Mesodermal cell (in vitro differentiated cells): Measurements from ENCODE around the gene PHPT1.
"Not testable (repeated sequence)": the region's sequence is repeated elsewhere in the genome, so short reads cannot be mapped to it uniquely, and the experiment has no call there.

Experiments used
- H3K27ac ChIP-seq: 2 replicates; pipeline ENCODE4 v1.7.0; 2013; ENCODE audit warnings: mild to moderate bottlenecking, low read depth, low read length, moderate library complexity; ENCODE audit not compliant: severe bottlenecking
- H3K36me3 ChIP-seq: 2 replicates; pipeline ENCODE4 v1.7.1; 2013; ENCODE audit warnings: mild to moderate bottlenecking, low read length, moderate library complexity; ENCODE audit not compliant: control insufficient read depth, insufficient read depth
- H3K4me1 ChIP-seq: one replicate; pipeline ENCODE4 v1.7.1; 2013; ENCODE audit warnings: mild to moderate bottlenecking, low read length; ENCODE audit not compliant: insufficient read depth, control insufficient read depth, poor library complexity, severe bottlenecking
- H3K4me3 ChIP-seq: 2 replicates; pipeline ENCODE4 v1.7.0; 2013; ENCODE audit warnings: low read length, control low read depth, mild to moderate bottlenecking; ENCODE audit not compliant: insufficient read depth, poor library complexity, severe bottlenecking; ENCODE audit errors: extremely low read depth
- H3K9me3 ChIP-seq: 2 replicates; pipeline ENCODE4 v1.7.1; 2013; ENCODE audit warnings: mild to moderate bottlenecking, low read length, moderate library complexity; ENCODE audit not compliant: control insufficient read depth
- WGBS, 2 experiments: methylation state at CpG; one replicate each; pipeline ENCODE4 v1.1.5; 2013; ENCODE audit warnings: missing lambda C conversion rate in 2 of 2; ENCODE audit not compliant: insufficient coverage in 2 of 2; 5-methylcytosine and 5-hydroxymethylcytosine counted together

PHPT1 gene

GRCh38 chr9:136867480-136867879 is 18.3 kb downstream of the PHPT1 start:
- H3K27ac ChIP-seq: no peak overlapping the region
- peaks cover 6% of the 10 kb centered on the region for H3K4me1 ChIP-seq
- H3K36me3 ChIP-seq: peaks cover 30% of the 10 kb centered on the region
- peaks cover 35% of the 10 kb centered on the region for H3K9me3 ChIP-seq
- H3K4me3 ChIP-seq: no peak overlapping the region
- 96% methylated on average over 10 to 14 of the region's 18 CpGs for WGBS, 2 experiments

GRCh38 chr9:136867917-136868316 is 18.7 kb downstream of the PHPT1 start:
- Histone ChIP-seq H3K4me3 (no peak overlapping the region), H3K4me1 (peaks cover 6% of the 10 kb centered on the region), H3K36me3 (peaks cover 26% of the 10 kb centered on the region), H3K9me3 (peaks cover 39% of the 10 kb centered on the region), H3K27ac (no peak overlapping the region)
- 97 to 98% methylated on average over 17 to 18 of the region's 18 CpGs for WGBS, 2 experiments

- Histone ChIP-seq H3K36me3 (peaks cover 19% of the 10 kb centered on the region), H3K4me3 (no peak overlapping the region), H3K27ac (no peak overlapping the region), H3K4me1 (peaks cover 6% of the 10 kb centered on the region), H3K9me3 (peaks cover 43% of the 10 kb centered on the region)
- 95 to 97% methylated on average over 8 to 11 of the region's 11 CpGs for WGBS, 2 experiments
Measured at GRCh38 chr9:136868644-136869043, 19.4 kb downstream of the PHPT1 start.

DNA sequence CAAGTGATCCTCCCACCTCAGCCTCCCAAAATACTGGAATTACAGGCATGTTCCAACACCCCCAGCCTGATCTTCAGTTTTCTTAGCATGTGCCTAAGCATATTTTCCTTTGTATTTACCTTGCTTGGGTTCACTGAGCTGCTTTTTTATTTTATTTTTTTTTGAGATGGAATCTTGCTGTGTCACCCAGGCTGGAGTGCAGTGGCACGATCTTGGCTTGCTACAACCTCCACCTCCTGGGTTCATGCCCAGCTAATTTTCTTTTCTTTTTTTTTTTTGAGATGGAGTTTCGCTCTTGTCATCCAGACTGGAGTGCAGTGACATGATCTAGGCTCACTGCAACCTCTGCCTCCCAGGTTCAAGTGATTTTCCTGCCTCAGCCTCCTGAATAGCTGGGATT is 20.4 kb downstream of the PHPT1 start:
- H3K27ac ChIP-seq, H3K36me3 ChIP-seq, H3K4me3 ChIP-seq, H3K4me1 ChIP-seq: not testable (repeated sequence)
- WGBS, 2 experiments: 100% methylated on average over 1 of the region's 2 CpGs; no CpG with 5 or more reads in 1 of the 2 experiments
- peaks cover 43% of the 10 kb centered on the region for H3K9me3 ChIP-seq

DNA sequence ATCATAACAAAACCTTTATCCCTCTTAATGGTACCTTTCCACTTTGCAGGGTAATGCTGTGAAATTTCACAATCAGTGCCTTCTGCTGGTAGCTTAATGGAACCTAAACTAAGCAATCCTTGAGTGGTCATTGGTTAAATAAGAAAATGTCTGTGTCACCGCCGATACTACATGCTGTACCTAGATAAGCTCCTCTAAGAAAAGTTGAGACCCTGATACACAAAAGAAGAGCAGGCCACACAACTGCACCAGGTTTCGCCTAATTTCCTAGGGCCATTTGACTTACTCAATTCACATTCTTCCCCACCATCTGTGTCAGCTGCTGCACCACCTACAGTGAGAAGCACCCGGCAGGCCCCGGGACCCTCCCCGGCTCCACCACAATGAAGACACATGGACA is 25.9 kb downstream of the PHPT1 start:
- Histone ChIP-seq H3K4me3 (no peak overlapping the region), H3K36me3 (no peaks in the 10 kb centered on the region), H3K27ac (no peak overlapping the region), H3K4me1 (no peaks in the 10 kb centered on the region), H3K9me3 (peaks cover 30% of the 10 kb centered on the region)
- WGBS, 2 experiments: 90 to 98% methylated on average over 5 to 6 of the region's 6 CpGs

- WGBS, 2 experiments: 82 to 97% methylated on average over 2 to 5 of the region's 5 CpGs
- H3K4me3 ChIP-seq: no peak overlapping the region
- H3K27ac ChIP-seq: no peak overlapping the region
- H3K4me1 ChIP-seq: peaks cover 1% of the 10 kb centered on the region
- H3K9me3 ChIP-seq: peaks cover 18% of the 10 kb centered on the region
- no peaks in the 10 kb centered on the region for H3K36me3 ChIP-seq
Measured at GRCh38 chr9:136876476-136876875, 27.3 kb downstream of the PHPT1 start.

DNA sequence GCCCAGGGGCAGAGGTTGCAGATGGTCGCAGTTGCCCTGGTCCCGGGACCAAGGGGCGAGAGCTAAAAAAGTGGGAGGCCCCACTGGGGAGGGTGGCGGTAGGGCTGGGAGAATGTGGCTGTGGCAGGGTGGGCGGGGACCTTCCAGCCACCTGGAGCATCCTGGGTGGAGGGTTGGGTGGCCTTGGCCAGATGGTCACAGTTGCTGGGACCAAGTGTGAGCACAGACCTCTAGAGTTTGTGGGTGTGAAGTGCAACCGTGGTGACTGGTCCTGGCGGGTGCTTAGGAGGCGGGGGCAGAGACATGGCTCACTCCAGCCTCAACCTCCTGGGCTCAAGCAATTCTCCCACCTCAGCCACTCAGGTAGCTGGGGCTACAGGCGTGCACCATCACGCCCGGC is 31.4 kb downstream of the PHPT1 start:
- H3K9me3 ChIP-seq: no peaks in the 10 kb centered on the region
- H3K4me1 ChIP-seq: peaks cover 18% of the 10 kb centered on the region
- 87 to 94% methylated on average over 10 to 11 of the region's 11 CpGs for WGBS, 2 experiments
- no peaks in the 10 kb centered on the region for H3K36me3 ChIP-seq
- H3K27ac ChIP-seq: no peak overlapping the region
- H3K4me3 ChIP-seq: no peak overlapping the region

DNA sequence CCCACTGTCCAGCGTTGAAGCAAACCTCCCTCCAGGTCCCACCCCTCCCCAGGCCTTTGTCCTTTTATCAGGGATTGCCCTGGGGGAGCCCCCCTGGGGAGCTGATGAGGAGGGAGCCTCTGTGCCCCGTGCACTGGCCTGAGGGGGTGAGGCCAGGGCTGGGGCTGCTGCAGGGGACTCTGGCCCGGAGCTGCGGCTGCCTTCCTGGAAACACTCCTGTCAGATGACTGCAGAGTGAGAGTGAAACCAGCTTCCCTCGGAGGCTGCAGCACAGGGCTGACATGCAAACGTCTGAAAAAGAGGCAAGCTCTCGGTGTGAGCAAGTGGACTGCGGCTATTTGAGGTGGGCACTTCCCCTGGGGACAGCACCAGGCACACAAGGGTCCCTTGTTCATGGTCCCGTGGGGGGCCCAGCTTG is 32.5 kb downstream of the PHPT1 start:
- H3K4me3 ChIP-seq: no peak overlapping the region
- H3K27ac ChIP-seq: peak overlapping the region; percentile 53
- H3K4me1 ChIP-seq: peaks cover 18% of the 10 kb centered on the region
- H3K36me3 ChIP-seq: no peaks in the 10 kb centered on the region
- 38% methylated on average over 6 to 8 of the region's 9 CpGs for WGBS, 2 experiments
- no peaks in the 10 kb centered on the region for H3K9me3 ChIP-seq

DNA sequence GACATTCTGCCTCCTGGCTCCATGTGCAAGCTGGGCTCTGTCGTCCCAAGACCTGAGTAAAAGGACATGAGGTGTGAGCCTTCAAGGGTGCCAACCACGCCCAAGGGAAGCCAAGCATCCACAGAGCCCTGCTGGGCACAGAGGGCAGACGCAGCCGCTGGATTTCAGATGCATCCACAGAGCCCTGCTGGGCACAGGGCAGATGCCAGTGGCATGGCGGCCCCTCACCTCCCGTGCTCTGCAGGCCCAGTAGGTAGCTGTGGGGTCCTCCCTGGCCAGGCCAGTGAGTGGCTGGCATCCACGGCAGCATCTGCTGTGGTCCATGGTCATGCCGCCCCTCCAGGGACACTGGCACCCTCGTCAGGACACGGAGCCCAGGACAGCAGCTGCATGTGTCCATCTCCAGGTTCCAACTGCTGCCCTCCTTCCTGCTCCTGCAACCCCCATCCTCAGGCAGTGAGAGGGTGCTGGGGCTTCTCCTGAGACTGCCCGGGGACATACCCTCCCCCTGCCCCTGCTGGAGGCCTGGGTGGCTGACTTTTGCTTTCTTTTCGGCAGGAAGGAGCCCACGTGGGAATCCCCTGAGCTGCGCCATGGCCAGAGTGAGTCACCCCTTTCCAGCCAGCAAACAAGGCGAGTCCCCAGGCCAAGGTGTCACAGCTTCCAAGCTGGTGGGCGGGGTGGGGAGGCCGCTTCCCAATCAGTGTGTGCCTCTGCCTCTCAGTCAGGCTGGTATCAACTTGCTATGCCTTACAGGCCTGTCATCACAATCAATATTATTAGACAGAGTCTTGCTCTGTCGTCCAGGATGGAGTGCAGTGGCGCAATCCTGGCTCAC is 33.1 kb downstream of the PHPT1 start:
- Histone ChIP-seq H3K4me3 (no peak overlapping the region), H3K9me3 (no peaks in the 10 kb centered on the region), H3K36me3 (no peaks in the 10 kb centered on the region), H3K27ac (peak overlapping the region; percentile 53), H3K4me1 (peaks cover 18% of the 10 kb centered on the region)
- 72 to 80% methylated on average over 14 to 18 of the region's 19 CpGs for WGBS, 2 experiments

DNA sequence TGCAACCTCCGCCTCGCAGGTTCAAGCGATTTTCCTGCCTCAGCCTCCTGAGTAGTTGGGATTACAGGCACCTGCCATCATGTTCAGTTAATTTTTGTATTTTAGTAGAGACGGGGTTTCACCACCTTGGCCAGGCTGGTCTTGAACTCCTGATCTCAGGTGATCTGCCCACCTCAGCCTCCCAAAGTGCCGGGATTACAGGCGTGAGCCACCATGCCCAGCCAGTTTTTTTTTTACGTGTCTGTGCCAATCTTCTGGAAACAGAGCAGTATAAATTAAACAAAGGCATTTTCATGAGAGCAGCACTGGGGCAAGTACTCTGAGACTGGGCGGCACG is 33.7 kb downstream of the PHPT1 start:
- WGBS, 2 experiments: 95 to 99% methylated on average over 9 of the region's 9 CpGs
- H3K9me3 ChIP-seq, H3K27ac ChIP-seq, H3K36me3 ChIP-seq, H3K4me3 ChIP-seq: not testable (repeated sequence)
- peaks cover 18% of the 10 kb centered on the region for H3K4me1 ChIP-seq

GRCh38 chr9:136883670-136884069 is 34.5 kb downstream of the PHPT1 start:
- peaks cover 18% of the 10 kb centered on the region for H3K4me1 ChIP-seq
- not testable (repeated sequence) for H3K36me3 ChIP-seq, H3K27ac ChIP-seq, H3K4me3 ChIP-seq, H3K9me3 ChIP-seq
- WGBS, 2 experiments: 97 to 100% methylated on average over 8 to 9 of the region's 10 CpGs
